GM21576 (cell line): Measurements from ENCODE around the gene SYT1.
"Not testable (repeated sequence)": the region's sequence is repeated elsewhere in the genome, so short reads cannot be mapped to it uniquely, and the experiment has no call there.

Experiments
- ATAC-seq: cut with Tn5 transposase; IDR thresholded peaks from one replicate; pipeline ENCODE4 v1.9.1; 2021; ENCODE audit warnings: mild to moderate bottlenecking, moderate library complexity; ENCODE audit not compliant: unreplicated experiment

SYT1 gene

GRCh38 chr12:79200176-79200575, 335.6 kb downstream of the SYT1 start:
- ATAC-seq: no peak

GRCh38 chr12:79203058-79203647, 338.6 kb downstream of the SYT1 start:
- ATAC-seq: no peak

- ATAC-seq: no peak
Measured at GRCh38 chr12:79206871-79207270, 342.3 kb downstream of the SYT1 start.

- not testable (repeated sequence) for ATAC-seq
Measured at GRCh38 chr12:79210403-79210802, 345.8 kb downstream of the SYT1 start.

GRCh38 chr12:79217306-79217705, 352.7 kb downstream of the SYT1 start:
- ATAC-seq: no peak

- no peak for ATAC-seq
Measured at GRCh38 chr12:79223210-79223609, 358.6 kb downstream of the SYT1 start.

GRCh38 chr12:79223761-79224160, 359.2 kb downstream of the SYT1 start:
- ATAC-seq: no peak

GRCh38 chr12:79227091-79227490, 362.5 kb downstream of the SYT1 start:
- ATAC-seq: no peak

GRCh38 chr12:79227646-79228045, 363.1 kb downstream of the SYT1 start:
- no peak for ATAC-seq

- ATAC-seq: peak; percentile 88
Measured at GRCh38 chr12:79233341-79233781, 368.8 kb downstream of the SYT1 start.

- no peak for ATAC-seq
Measured at GRCh38 chr12:79236920-79237319, 372.3 kb downstream of the SYT1 start.

- no peak for ATAC-seq
Measured at GRCh38 chr12:79238246-79238645, 373.7 kb downstream of the SYT1 start.

- no peak for ATAC-seq
Measured at GRCh38 chr12:79247494-79247893, 382.9 kb downstream of the SYT1 start.

GRCh38 chr12:79250186-79250585, 385.6 kb downstream of the SYT1 start:
- no peak for ATAC-seq

- no peak for ATAC-seq
Measured at GRCh38 chr12:79250960-79251755, 386.6 kb downstream of the SYT1 start.

- ATAC-seq: no peak
Measured at GRCh38 chr12:79252358-79253075, 387.9 kb downstream of the SYT1 start.

GRCh38 chr12:79255288-79255687, 390.7 kb downstream of the SYT1 start:
- no peak for ATAC-seq

- ATAC-seq: no peak
Measured at GRCh38 chr12:79260923-79261322, 396.3 kb downstream of the SYT1 start.

GRCh38 chr12:79262938-79263337, 398.4 kb downstream of the SYT1 start:
- no peak for ATAC-seq

GRCh38 chr12:79266343-79267144, 402.0 kb downstream of the SYT1 start:
- no peak for ATAC-seq

- no peak for ATAC-seq
Measured at GRCh38 chr12:79267580-79267979, 403.0 kb downstream of the SYT1 start.
